CD4-positive, alpha-beta T cell treated with Interleukin-2 at 100 ng/mL for 4 hours (primary cell): ENCODE results near the gene LAYN.
A peak's percentile ranks its signal among the peaks of the same experiment; 100 is the strongest.

Experiments used
- DNase-seq: peaks from one replicate; pipeline ENCODE4 v3.0.0-alpha.2; 2020; ENCODE audit warnings: low spot score

The LAYN gene

GRCh38 chr11:111562692-111563389, 22.3 kb downstream of the LAYN start:
- no peak for DNase-seq

- DNase-seq = peak; percentile 73
Observed at GRCh38 chr11:111565114-111565720, 24.7 kb downstream of the LAYN start.

DNA sequence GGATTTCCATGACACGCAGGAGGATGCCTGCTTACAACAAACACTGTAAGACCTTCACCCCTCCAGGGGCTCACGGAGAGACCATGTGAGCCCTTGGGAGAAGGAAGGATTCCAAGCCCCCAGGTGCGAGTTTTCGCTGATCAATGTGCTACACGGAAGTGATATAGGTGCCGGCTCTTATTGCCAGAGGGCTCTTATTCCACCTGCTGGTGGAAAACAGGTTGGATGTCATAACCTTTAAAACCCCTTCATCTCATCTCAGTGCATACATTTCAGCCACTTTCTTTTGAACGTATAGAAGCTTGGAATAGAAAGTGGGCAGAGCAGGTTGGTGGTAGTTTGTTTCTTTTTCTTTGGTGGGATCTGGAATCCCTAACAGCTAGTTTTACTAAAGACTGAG, 25.8 kb downstream of the LAYN start:
- no peak for DNase-seq

DNA sequence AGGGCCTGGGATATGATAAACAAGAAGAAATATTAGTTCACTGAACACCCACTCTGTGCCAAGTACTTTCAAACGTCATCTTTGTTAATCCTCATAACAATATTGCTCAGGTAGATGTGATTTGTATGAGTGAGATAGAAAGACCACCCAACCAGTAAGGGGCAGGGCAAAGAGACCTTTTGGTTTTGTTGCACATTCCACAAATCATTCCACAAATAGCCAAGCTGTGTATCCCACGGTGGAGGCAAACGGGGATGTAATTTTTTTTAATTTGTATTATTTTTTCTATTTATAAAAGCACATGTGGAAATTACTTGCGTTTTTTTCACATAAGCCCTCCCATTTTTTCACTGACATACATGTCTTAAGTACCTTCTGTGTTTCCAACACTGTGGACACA, 29.0 kb downstream of the LAYN start:
- DNase-seq = no peak

DNA sequence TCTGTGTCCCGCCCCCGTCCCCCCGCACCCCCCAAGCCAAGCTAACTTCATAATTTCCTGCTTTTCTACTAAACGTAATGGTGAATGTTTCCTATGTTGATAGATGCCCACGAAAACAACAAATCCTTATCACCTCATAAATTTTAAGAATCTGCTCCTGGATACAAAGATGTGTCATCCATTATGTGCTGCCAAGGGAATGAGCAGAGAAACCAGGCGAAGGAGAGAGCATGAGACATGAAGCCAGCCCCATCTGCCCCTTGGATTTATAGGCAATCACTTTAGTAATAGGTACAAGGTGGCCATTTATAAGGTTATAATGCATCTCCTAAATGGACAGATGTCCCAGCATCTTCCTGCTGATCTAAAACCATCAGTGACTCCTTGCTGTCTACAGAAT, 30.3 kb downstream of the LAYN start:
- no peak for DNase-seq

DNA sequence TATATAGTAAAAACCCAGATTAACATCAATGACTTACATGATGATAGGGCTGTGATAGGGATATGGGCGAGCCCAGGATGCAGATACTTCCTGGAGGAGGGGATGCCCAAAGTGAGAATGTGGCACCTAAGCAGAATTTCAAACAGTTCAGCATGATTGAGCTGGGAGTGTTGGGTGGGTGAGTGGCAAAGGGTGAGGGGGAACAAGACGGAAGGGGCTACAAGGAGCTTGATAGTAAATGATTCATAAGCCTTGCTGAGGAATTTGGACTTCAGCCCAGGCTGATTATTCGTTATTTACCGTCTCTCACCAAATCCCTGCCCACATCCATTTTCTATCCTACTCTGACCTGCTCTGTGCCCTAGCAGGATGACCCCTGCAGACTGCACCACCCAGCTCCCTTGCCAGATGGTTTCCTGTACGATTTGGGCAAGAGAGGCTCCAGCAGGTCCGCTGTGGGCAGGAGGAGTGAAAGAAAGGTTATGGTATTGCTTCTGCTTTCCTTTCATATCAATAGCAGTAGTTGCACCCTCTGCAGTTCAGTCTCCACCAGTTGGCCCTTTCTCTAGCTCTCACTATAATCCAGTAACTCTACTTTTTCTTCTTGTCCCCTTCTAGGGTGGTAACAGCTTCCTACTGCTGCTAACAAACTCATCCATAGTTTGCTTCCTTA, 31.4 kb downstream of the LAYN start:
- no peak for DNase-seq

GRCh38 chr11:111572581-111572980, 32.1 kb downstream of the LAYN start:
- no peak for DNase-seq

DNA sequence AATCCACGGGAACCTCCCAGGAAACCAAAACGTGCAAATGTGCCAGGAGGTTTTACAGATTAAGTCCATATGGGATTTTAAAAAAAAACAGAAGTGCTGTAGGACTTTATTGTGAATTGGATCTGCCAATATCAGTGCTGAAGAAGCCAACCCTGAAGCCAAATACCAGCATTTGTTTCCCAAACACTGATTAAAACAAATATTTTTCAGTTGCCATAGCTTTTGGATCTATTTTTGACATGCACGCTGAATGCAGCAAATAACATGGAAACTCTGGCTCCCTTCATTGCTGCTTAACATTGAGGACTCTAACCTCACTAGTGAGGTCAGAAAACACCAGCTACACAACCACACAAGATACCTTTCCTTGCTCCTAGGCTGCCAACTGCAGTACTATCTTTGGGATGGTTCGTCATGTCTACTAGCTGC, 33.3 kb downstream of the LAYN start:
- DNase-seq = no peak

DNA sequence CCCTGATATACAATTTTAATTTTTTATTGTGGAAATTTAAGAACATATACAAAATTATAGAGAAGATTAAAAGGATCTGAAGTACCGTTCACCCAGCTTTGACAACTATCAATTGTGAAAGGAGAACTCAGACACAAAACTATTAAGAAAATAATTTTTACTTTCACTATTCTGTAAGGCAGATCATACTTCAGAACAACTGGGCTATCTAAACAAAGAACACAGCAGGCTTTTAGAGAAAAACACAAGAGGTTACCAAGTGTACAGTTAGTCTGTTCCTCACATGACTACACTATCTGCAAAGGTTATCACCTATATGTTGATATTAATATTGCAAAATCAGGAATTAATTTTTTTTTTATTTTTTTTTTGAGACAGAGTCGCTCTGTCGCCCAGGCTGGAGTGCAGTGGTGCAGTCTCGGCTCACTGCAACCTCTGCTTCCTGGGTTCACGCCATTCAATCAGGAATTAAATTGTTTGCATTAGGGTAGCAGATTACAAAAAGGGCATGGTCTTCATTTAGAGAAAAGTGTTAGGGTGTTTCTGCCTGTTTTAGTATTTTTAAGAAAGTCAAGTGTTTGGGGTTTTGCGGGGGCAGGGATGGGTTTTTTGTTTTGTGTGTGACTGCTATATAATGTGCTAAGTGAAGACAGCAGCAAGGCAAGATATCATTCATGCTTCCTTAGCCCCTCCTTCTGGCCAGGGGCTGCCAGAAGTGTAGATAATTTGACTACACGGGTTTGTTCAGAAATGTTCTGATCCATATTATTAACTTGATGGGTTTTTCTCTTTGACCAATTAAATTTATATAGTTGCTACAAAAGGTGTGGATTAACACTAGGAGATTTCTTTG, 34.1 kb downstream of the LAYN start:
- no peak for DNase-seq

DNA sequence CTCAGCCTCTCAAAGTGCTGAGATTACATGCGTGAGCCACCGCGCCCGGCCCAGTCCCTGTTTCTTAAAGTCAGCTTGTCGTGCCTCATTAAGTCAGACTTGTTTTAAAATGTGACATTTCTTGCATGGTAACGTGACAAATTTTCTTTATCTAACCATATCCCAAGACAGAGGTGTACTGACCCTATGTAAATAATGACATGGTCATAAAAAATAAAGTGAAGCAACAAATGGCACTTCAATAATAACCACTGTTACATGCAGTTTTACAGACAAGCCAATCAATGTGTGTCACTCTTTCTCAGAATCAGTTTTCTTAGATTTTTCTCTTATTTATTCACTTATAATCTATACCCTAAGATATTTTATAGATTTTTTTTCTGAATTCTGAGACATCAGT, 35.2 kb downstream of the LAYN start:
- no peak for DNase-seq

DNA sequence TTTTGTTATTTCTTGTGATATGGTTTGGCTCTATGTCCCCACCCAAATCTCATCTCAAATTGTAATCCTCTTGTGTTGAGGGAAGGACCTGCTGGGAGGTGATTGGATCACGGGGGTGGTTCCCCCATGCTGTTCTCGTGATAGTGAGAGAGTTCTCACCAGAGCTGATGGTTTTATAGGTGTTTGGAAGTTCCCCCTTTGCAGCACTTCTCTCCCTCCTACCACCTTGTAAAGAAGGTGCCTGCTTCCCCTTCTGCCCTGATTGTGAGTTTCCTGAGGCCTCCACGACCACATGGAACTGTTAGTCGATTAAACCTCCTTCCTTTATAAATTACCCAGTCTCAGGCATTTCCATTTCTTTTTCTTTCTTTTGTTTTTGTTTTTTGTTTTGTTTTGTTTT, 37.3 kb downstream of the LAYN start:
- no peak for DNase-seq

- no peak for DNase-seq
Observed at GRCh38 chr11:111581341-111581740, 40.8 kb downstream of the LAYN start.

- DNase-seq = no peak
Observed at GRCh38 chr11:111582163-111582562, 41.6 kb downstream of the LAYN start.

- no peak for DNase-seq
Observed at GRCh38 chr11:111582881-111583280, 42.4 kb downstream of the LAYN start.

DNA sequence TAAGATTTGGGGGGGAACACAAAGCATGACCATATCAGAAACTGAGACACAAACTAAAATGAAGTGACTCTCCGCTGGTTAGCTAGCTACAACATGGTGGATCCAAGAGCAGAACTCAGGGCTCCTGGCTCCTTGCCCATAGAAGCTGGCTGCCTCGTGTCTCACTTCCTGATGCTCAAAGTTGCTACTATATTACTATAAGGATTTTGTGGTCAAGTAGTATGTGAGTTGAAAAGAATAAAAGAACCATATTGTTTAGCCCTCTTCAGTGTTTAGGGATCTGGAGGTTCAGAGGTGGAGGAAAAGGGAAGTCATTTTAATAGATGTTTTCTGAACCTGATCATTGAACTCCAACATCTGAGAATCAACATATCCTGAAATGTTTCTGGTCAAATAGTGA, 44.9 kb downstream of the LAYN start:
- no peak for DNase-seq

GRCh38 chr11:111586388-111586831, 45.9 kb downstream of the LAYN start:
- DNase-seq = peak; percentile 67

GRCh38 chr11:111589114-111589513, 48.6 kb downstream of the LAYN start:
- no peak for DNase-seq

GRCh38 chr11:111589886-111590499, 49.5 kb downstream of the LAYN start:
- no peak for DNase-seq

- no peak for DNase-seq
Observed at GRCh38 chr11:111591187-111591960, 50.9 kb downstream of the LAYN start.

DNA sequence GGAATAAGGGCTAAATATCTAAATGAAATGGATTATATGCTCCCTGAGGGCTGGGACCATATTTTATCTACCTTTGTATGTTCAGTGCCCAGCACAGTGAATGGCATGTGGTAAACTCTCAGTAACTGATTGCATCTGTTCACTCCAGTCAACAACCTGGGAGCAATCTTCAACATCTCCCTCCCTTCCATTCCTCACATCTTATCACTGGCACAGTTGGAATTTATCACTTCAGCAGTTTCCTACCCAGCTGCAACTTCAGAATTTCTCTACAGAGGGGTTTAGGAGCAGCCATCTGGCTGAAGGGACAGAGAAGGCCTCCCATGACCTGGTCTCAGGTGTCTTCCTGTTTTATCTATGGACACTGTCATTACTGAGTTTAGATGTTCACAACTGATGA, 52.0 kb downstream of the LAYN start:
- DNase-seq = no peak

- DNase-seq = no peak
Observed at GRCh38 chr11:111596319-111596718, 55.8 kb downstream of the LAYN start.
